Measurements from ENCODE around the gene PPM1H.

DNA sequence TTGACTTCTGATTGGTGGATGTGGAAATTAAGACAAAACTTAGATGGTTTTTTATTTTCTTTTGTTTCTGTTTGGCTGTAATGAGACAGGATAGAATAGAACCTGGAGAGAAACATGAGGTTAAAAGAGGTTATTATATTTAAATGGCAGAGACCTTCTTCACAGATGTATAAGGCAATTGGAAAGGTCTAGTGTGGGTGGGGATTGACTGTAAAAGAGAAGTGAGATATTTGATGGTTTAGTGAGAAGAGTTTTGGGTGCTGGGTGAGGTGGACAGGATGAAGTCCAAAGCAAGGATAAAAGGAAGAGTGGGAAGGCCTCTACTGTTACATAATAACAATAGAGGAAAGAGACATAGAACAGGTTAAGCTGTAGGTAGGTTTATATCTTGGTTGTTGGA, 43.8 kb upstream of the PPM1H start:
- TF ChIP-seq, protein P1, sequence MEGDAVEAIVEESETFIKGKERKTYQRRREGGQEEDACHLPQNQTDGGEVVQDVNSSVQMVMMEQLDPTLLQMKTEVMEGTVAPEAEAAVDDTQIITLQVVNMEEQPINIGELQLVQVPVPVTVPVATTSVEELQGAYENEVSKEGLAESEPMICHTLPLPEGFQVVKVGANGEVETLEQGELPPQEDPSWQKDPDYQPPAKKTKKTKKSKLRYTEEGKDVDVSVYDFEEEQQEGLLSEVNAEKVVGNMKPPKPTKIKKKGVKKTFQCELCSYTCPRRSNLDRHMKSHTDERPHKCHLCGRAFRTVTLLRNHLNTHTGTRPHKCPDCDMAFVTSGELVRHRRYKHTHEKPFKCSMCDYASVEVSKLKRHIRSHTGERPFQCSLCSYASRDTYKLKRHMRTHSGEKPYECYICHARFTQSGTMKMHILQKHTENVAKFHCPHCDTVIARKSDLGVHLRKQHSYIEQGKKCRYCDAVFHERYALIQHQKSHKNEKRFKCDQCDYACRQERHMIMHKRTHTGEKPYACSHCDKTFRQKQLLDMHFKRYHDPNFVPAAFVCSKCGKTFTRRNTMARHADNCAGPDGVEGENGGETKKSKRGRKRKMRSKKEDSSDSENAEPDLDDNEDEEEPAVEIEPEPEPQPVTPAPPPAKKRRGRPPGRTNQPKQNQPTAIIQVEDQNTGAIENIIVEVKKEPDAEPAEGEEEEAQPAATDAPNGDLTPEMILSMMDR (conservative IDR thresholded peaks at IDR 0.05): no peak
- no peak for TF ChIP-seq ZFX (IDR thresholded peaks at IDR 0.05)

All from C4-2B (cell line).